Measurements from ENCODE around the gene SMIM24. TPM values are rescaled to one million over a fixed set of nuclear protein-coding genes. Genes with fewer than 3 reads are reported as not detected.
"Not testable (repeated sequence)": the region's sequence is repeated elsewhere in the genome, so short reads cannot be mapped to it uniquely, and the experiment has no call there.

SMIM24 gene
- total RNA-seq, 1 donor from 2014 or later: 1.7 TPM

GRCh38 chr19:3451451-3451866 lies 28.9 kb downstream of the SMIM24 start:
- no peak overlapping the region for H3K27ac ChIP-seq
- Mint-ChIP-seq H3K4me3 (no peak overlapping the region), H3K36me3 (no peaks in the 10 kb centered on the region), H3K27ac (no peak overlapping the region), H3K4me1 (peaks cover 2% of the 10 kb centered on the region), H3K9me3 (no peaks in the 10 kb centered on the region), H3K27me3 (ENCODE audit: insufficient read depth, low read depth) (peaks cover 18% of the 10 kb centered on the region)
- H2AFZ ChIP-seq (replicated peaks): no peak overlapping the region
- no peak overlapping the region for H3K4me2 ChIP-seq
- TF ChIP-seq EZH2phosphoT487 (IDR thresholded peaks at IDR 0.05) (no peak), EZH2 (IDR thresholded peaks at IDR 0.05) (no peak)
- TF ChIP-seq, protein P1, sequence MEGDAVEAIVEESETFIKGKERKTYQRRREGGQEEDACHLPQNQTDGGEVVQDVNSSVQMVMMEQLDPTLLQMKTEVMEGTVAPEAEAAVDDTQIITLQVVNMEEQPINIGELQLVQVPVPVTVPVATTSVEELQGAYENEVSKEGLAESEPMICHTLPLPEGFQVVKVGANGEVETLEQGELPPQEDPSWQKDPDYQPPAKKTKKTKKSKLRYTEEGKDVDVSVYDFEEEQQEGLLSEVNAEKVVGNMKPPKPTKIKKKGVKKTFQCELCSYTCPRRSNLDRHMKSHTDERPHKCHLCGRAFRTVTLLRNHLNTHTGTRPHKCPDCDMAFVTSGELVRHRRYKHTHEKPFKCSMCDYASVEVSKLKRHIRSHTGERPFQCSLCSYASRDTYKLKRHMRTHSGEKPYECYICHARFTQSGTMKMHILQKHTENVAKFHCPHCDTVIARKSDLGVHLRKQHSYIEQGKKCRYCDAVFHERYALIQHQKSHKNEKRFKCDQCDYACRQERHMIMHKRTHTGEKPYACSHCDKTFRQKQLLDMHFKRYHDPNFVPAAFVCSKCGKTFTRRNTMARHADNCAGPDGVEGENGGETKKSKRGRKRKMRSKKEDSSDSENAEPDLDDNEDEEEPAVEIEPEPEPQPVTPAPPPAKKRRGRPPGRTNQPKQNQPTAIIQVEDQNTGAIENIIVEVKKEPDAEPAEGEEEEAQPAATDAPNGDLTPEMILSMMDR (IDR thresholded peaks at IDR 0.05): no peak
- H3K9ac ChIP-seq: no peak overlapping the region
- H3K79me2 ChIP-seq (ENCODE audit: low read depth): no peaks in the 10 kb centered on the region
- no peak overlapping the region for H3K4me3 ChIP-seq
- peaks cover 3% of the 10 kb centered on the region for H3K4me1 ChIP-seq
- H3K36me3 ChIP-seq: no peaks in the 10 kb centered on the region
- DNase-seq (ENCODE audit: low spot score): no peak
- no peaks in the 10 kb centered on the region for H3F3A ChIP-seq (ENCODE audit: low read depth)
- H3K27me3 ChIP-seq: no peaks in the 10 kb centered on the region
- no peaks in the 10 kb centered on the region for H4K20me1 ChIP-seq (ENCODE audit: low read depth)
- no peaks in the 10 kb centered on the region for H3K9me3 ChIP-seq (ENCODE audit: low read depth)

DNA sequence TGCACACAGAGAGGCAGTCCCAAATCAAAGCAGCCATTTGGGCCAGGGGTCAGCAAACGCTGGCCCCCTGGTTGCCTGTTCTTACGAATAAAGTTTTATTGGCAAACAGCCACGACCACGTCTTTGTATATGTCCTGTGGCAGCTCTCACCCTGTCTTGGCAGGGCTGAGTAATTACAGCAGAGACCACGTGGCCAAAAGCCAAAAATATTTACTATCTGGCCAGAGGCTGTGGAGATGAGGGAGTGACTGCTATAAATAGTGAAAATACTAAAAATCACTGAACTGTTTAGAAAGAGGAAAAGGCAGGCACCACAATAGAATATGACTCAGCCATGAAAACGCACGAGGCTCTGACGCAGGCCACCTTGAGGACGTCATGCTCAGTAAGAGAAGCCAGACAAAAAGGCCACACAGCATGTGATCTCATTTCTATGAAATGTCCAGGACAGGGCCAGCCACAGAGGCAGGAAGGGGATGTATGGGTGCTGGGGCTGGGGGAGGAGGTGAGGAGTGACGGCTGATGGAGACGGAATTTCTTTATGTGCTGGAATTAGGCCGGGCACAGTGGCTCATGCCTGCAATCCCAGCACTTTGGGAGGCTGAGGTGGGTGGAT lies 29.4 kb downstream of the SMIM24 start:
- H3F3A ChIP-seq (ENCODE audit: low read depth): no peaks in the 10 kb centered on the region
- no peaks in the 10 kb centered on the region for H3K27me3 ChIP-seq
- peaks cover 23% of the 10 kb centered on the region for H3K27me3 Mint-ChIP-seq (ENCODE audit: insufficient read depth, low read depth)
- H3K9me3 ChIP-seq (ENCODE audit: low read depth): no peaks in the 10 kb centered on the region
- H2AFZ ChIP-seq (replicated peaks): no peak overlapping the region
- H3K4me3 Mint-ChIP-seq: no peak overlapping the region
- DNase-seq (ENCODE audit: low spot score): no peak
- H3K4me3 ChIP-seq: no peak overlapping the region
- no peaks in the 10 kb centered on the region for H3K36me3 Mint-ChIP-seq
- peaks cover 5% of the 10 kb centered on the region for H3K4me1 Mint-ChIP-seq
- no peaks in the 10 kb centered on the region for H3K36me3 ChIP-seq
- H4K20me1 ChIP-seq (ENCODE audit: low read depth): no peaks in the 10 kb centered on the region
- peak overlapping the region; percentile 51 for H3K27ac Mint-ChIP-seq
- H3K9ac ChIP-seq: no peak overlapping the region
- no peak overlapping the region for H3K4me2 ChIP-seq
- H3K9me3 Mint-ChIP-seq: no peaks in the 10 kb centered on the region
- no peaks in the 10 kb centered on the region for H3K4me1 ChIP-seq
- no peaks in the 10 kb centered on the region for H3K79me2 ChIP-seq (ENCODE audit: low read depth)
- TF ChIP-seq EZH2 (IDR thresholded peaks at IDR 0.05): no peak
- no peak for TF ChIP-seq EZH2phosphoT487 (IDR thresholded peaks at IDR 0.05)
- TF ChIP-seq, protein P1 (IDR thresholded peaks at IDR 0.05): no peak
- H3K27ac ChIP-seq: no peak overlapping the region

GRCh38 chr19:3448616-3449334 lies 31.6 kb downstream of the SMIM24 start:
- no peak for DNase-seq (ENCODE audit: low spot score)
- H3K4me2 ChIP-seq: no peak overlapping the region
- Mint-ChIP-seq H3K36me3 (no peaks in the 10 kb centered on the region), H3K4me1 (peaks cover 16% of the 10 kb centered on the region), H3K4me3 (no peak overlapping the region), H3K27ac (no peak overlapping the region), H3K27me3 (ENCODE audit: insufficient read depth, low read depth) (peaks cover 26% of the 10 kb centered on the region), H3K9me3 (no peaks in the 10 kb centered on the region)
- H3K36me3 ChIP-seq: no peaks in the 10 kb centered on the region
- no peaks in the 10 kb centered on the region for H4K20me1 ChIP-seq (ENCODE audit: low read depth)
- H2AFZ ChIP-seq (replicated peaks): no peak overlapping the region
- no peak overlapping the region for H3K9ac ChIP-seq
- no peak overlapping the region for H3K27ac ChIP-seq
- H3K4me1 ChIP-seq: peaks cover 7% of the 10 kb centered on the region
- no peaks in the 10 kb centered on the region for H3K9me3 ChIP-seq (ENCODE audit: low read depth)
- TF ChIP-seq EZH2phosphoT487 (IDR thresholded peaks at IDR 0.05): no peak
- H3K79me2 ChIP-seq (ENCODE audit: low read depth): no peaks in the 10 kb centered on the region
- H3F3A ChIP-seq (ENCODE audit: low read depth): peaks cover 15% of the 10 kb centered on the region
- H3K4me3 ChIP-seq: no peak overlapping the region
- H3K27me3 ChIP-seq: no peaks in the 10 kb centered on the region

- not testable (repeated sequence) for H3K9ac ChIP-seq; H2AFZ ChIP-seq (replicated peaks); H3K4me2 ChIP-seq; DNase-seq (ENCODE audit: low spot score); H3K9me3 ChIP-seq (ENCODE audit: low read depth); H3K27ac ChIP-seq; H3K27me3 ChIP-seq; H3K36me3 ChIP-seq; H3K4me3 Mint-ChIP-seq; H3K4me3 ChIP-seq; H3K79me2 ChIP-seq (ENCODE audit: low read depth); H3K9me3 Mint-ChIP-seq; H3K36me3 Mint-ChIP-seq; H4K20me1 ChIP-seq (ENCODE audit: low read depth); H3K27ac Mint-ChIP-seq
- peaks cover 27% of the 10 kb centered on the region for H3K27me3 Mint-ChIP-seq (ENCODE audit: insufficient read depth, low read depth)
- peaks cover 19% of the 10 kb centered on the region for H3K4me1 Mint-ChIP-seq
- Histone ChIP-seq H3K4me1 (peaks cover 16% of the 10 kb centered on the region), H3F3A (ENCODE audit: low read depth) (peaks cover 18% of the 10 kb centered on the region)
Observed at GRCh38 chr19:3446657-3447056, 33.7 kb downstream of the SMIM24 start.

Measured in neural progenitor cell (in vitro differentiated cells).